ENCODE measurements around the gene TTLL6.

GRCh38 chr17:48734333-48735061 is 82.5 kb downstream of the TTLL6 start:
- TF ChIP-seq CTCF (IDR thresholded peaks at IDR 0.05) (no peak), POLR2A (IDR thresholded peaks at IDR 0.05; ENCODE audit: low read depth) (no peak), EP300 (IDR thresholded peaks at IDR 0.05) (no peak), POLR2AphosphoS5 (IDR thresholded peaks at IDR 0.05) (no peak)

Data from esophagus muscularis mucosa (tissue), 4 donors.